ENCODE measurements around the gene ABHD5. TPM values are rescaled to one million over a fixed set of nuclear protein-coding genes. Genes with fewer than 3 reads are reported as not detected.
A peak's percentile ranks its signal among the peaks of the same experiment; 100 is the strongest.

ABHD5 gene
- total RNA-seq, 1 experiment from 2014 or later: 29.5 TPM

GRCh38 chr3:43758592-43759225, 68.0 kb downstream of the ABHD5 start:
- H2AFZ ChIP-seq (ENCODE audit: low read length): peak overlapping the region; percentile 65
- H3K4me1 ChIP-seq (ENCODE audit: insufficient read depth, low read length): peaks cover 42% of the 10 kb centered on the region
- intact Hi-C loops (cut with micrococcal nuclease): loop anchor here (10.0 kb wide), 1 partner anchor 594 kb away; no protein-coding TSS in a partner anchor
- ATAC-seq (peak; percentile 31), DNase-seq (no peak)
- no peaks in the 10 kb centered on the region for H3K36me3 ChIP-seq (ENCODE audit: low read depth, low read length)
- H3K27me3 ChIP-seq (ENCODE audit: low read length): no peaks in the 10 kb centered on the region
- H3K4me3 ChIP-seq (ENCODE audit: low read length): no peak overlapping the region
- CTCF ChIA-PET: no interaction called here
- H3K79me2 ChIP-seq (ENCODE audit: low read length): no peaks in the 10 kb centered on the region
- peak overlapping the region; percentile 49 for H3K27ac ChIP-seq (ENCODE audit: low read length)
- H3K9me2 ChIP-seq (replicated peaks; ENCODE audit: low read length): no peaks in the 10 kb centered on the region
- POLR2A ChIA-PET (ENCODE audit: unreplicated experiment): no interaction called here
- H3F3A ChIP-seq (ENCODE audit: low read length, unreplicated experiment): no peaks in the 10 kb centered on the region
- H3K4me2 ChIP-seq (ENCODE audit: low read length): peak overlapping the region; percentile 27
- no peaks in the 10 kb centered on the region for H3K9me3 ChIP-seq (ENCODE audit: low read length)
- H4K20me1 ChIP-seq (ENCODE audit: low read length): no peaks in the 10 kb centered on the region
- no TSS peak for BruUV-seq (replicated peaks)
- no peak overlapping the region for H3K9ac ChIP-seq (ENCODE audit: low read length)
- TF ChIP-seq EZH2 (IDR thresholded peaks at IDR 0.05; ENCODE audit: low read length, unreplicated experiment): no peak
- no peak for TF ChIP-seq CTCF (conservative IDR thresholded peaks at IDR 0.05; ENCODE audit: low read depth, low read length)
- no peak for TF ChIP-seq EZH2phosphoT487 (IDR thresholded peaks at IDR 0.05; ENCODE audit: borderline replicate concordance, low read length)

- intact Hi-C loops (cut with micrococcal nuclease): loop anchor here (10.0 kb wide), 1 partner anchor 595 kb away; no protein-coding TSS in a partner anchor
- no peaks in the 10 kb centered on the region for H3K9me3 ChIP-seq (ENCODE audit: low read length)
- peak overlapping the region; percentile 49 for H3K27ac ChIP-seq (ENCODE audit: low read length)
- no peak overlapping the region for H3K4me3 ChIP-seq (ENCODE audit: low read length)
- peak overlapping the region; percentile 27 for H3K4me2 ChIP-seq (ENCODE audit: low read length)
- POLR2A ChIA-PET (ENCODE audit: unreplicated experiment): no interaction called here
- peak; percentile 88 for ATAC-seq
- H3K9me2 ChIP-seq (replicated peaks; ENCODE audit: low read length): no peaks in the 10 kb centered on the region
- no TSS peak for BruUV-seq (replicated peaks)
- DNase-seq: peak; percentile 83
- no peaks in the 10 kb centered on the region for H3K79me2 ChIP-seq (ENCODE audit: low read length)
- no peaks in the 10 kb centered on the region for H3F3A ChIP-seq (ENCODE audit: low read length, unreplicated experiment)
- no peaks in the 10 kb centered on the region for H3K36me3 ChIP-seq (ENCODE audit: low read depth, low read length)
- H3K27me3 ChIP-seq (ENCODE audit: low read length): no peaks in the 10 kb centered on the region
- H2AFZ ChIP-seq (ENCODE audit: low read length): peak overlapping the region; percentile 65
- no peak for TF ChIP-seq EZH2 (IDR thresholded peaks at IDR 0.05; ENCODE audit: low read length, unreplicated experiment)
- TF ChIP-seq CTCF (conservative IDR thresholded peaks at IDR 0.05; ENCODE audit: low read depth, low read length): peak; percentile 75
- CTCF ChIA-PET: no interaction called here
- no peaks in the 10 kb centered on the region for H4K20me1 ChIP-seq (ENCODE audit: low read length)
- peaks cover 35% of the 10 kb centered on the region for H3K4me1 ChIP-seq (ENCODE audit: insufficient read depth, low read length)
- no peak overlapping the region for H3K9ac ChIP-seq (ENCODE audit: low read length)
Observed at GRCh38 chr3:43759297-43759782, 68.6 kb downstream of the ABHD5 start.

GRCh38 chr3:43759938-43760337, 69.2 kb downstream of the ABHD5 start:
- intact Hi-C loops (cut with micrococcal nuclease): loop anchor here (10.0 kb wide), 1 partner anchor 595 kb away; no protein-coding TSS in a partner anchor
- Histone ChIP-seq H3K79me2 (ENCODE audit: low read length) (no peaks in the 10 kb centered on the region), H3K9ac (ENCODE audit: low read length) (no peak overlapping the region), H3K4me3 (ENCODE audit: low read length) (no peak overlapping the region), H3K4me1 (ENCODE audit: insufficient read depth, low read length) (peaks cover 29% of the 10 kb centered on the region), H3K27me3 (ENCODE audit: low read length) (no peaks in the 10 kb centered on the region), H3K9me2 (replicated peaks; ENCODE audit: low read length) (no peaks in the 10 kb centered on the region), H3K9me3 (ENCODE audit: low read length) (no peaks in the 10 kb centered on the region), H3K4me2 (ENCODE audit: low read length) (peak overlapping the region; percentile 27), H2AFZ (ENCODE audit: low read length) (peak overlapping the region; percentile 65), H3K27ac (ENCODE audit: low read length) (peak overlapping the region; percentile 17), H3K36me3 (ENCODE audit: low read depth, low read length) (no peaks in the 10 kb centered on the region), H3F3A (ENCODE audit: low read length, unreplicated experiment) (no peaks in the 10 kb centered on the region), H4K20me1 (ENCODE audit: low read length) (no peaks in the 10 kb centered on the region)
- ATAC-seq (no peak), DNase-seq (no peak)
- ChIA-PET POLR2A (ENCODE audit: unreplicated experiment) (no interaction called here), CTCF (no interaction called here)
- TF ChIP-seq CTCF (conservative IDR thresholded peaks at IDR 0.05; ENCODE audit: low read depth, low read length) (no peak), EZH2 (IDR thresholded peaks at IDR 0.05; ENCODE audit: low read length, unreplicated experiment) (no peak), EZH2phosphoT487 (IDR thresholded peaks at IDR 0.05; ENCODE audit: borderline replicate concordance, low read length) (no peak)
- BruUV-seq (replicated peaks): no TSS peak
